ENCODE results near the gene PCIF1.

PCIF1 gene

GRCh38 chr20:45997187-45997586 is 62.7 kb downstream of the PCIF1 start:
- DNase-seq = no peak

All from activated CD8-positive, alpha-beta memory T cell treated with anti-CD3 and anti-CD28 coated beads, Interleukin-2, amount 50 U/mL, for 4 hours (primary cell).